ENCODE data around the gene CAPRIN1.

CAPRIN1 gene

GRCh38 chr11:34146411-34146810, 94.9 kb downstream of the CAPRIN1 start:
- peak; percentile 54 for DNase-seq

GRCh38 chr11:34146866-34147265, 95.3 kb downstream of the CAPRIN1 start:
- peak; percentile 48 for DNase-seq

GRCh38 chr11:34147581-34147980, 96.0 kb downstream of the CAPRIN1 start:
- DNase-seq = peak; percentile 41

- DNase-seq = peak; percentile 30
These were observed 97.1 kb downstream of the CAPRIN1 start for GRCh38 chr11:34148504-34149165.

GRCh38 chr11:34149274-34149673, 97.7 kb downstream of the CAPRIN1 start:
- peak; percentile 47 for DNase-seq

GRCh38 chr11:34149786-34150185, 98.3 kb downstream of the CAPRIN1 start:
- DNase-seq = no peak

GRCh38 chr11:34150494-34151151, 99.1 kb downstream of the CAPRIN1 start:
- no peak for DNase-seq
